GM21717 (cell line): ENCODE results near the gene NLRP6.
"Not testable (repeated sequence)": the region's sequence is repeated elsewhere in the genome, so short reads cannot be mapped to it uniquely, and the experiment has no call there.

Experiments used
- ATAC-seq: cut with Tn5 transposase; IDR thresholded peaks from one replicate; pipeline ENCODE4 v1.9.1; 2021; ENCODE audit warnings: mild to moderate bottlenecking, moderate library complexity; ENCODE audit not compliant: unreplicated experiment

NLRP6 gene

GRCh38 chr11:278001-278951 is at the start of gene NLRP6:
Gene NLRP6 (plus strand): TSS chr11:278407. CDS start chr11:278570, 163 bp downstream.
- no peak for ATAC-seq

- no peak for ATAC-seq
These were observed 47.8 kb upstream of the NLRP6 start for GRCh38 chr11:230431-230830.

- no peak for ATAC-seq
These were observed 45.2 kb upstream of the NLRP6 start for GRCh38 chr11:232783-233565.

- no peak for ATAC-seq
These were observed 43.0 kb upstream of the NLRP6 start for GRCh38 chr11:235180-235579.

GRCh38 chr11:235609-235996 is 42.6 kb upstream of the NLRP6 start:
- ATAC-seq: no peak

GRCh38 chr11:235997-236773 is 42.0 kb upstream of the NLRP6 start, which contains the start of gene SIRT3:
Gene SIRT3 (minus strand): TSS chr11:236342. CDS start chr11:236328, 14 bp downstream.
- ATAC-seq: peak; percentile 66

GRCh38 chr11:236774-237767 is 41.1 kb upstream of the NLRP6 start, which contains the start of gene PSMD13:
Gene PSMD13 (plus strand): TSS chr11:236976. CDS start chr11:237050, 74 bp downstream.
- peak; percentile 78 for ATAC-seq

GRCh38 chr11:238346-238745 is 39.9 kb upstream of the NLRP6 start:
- not testable (repeated sequence) for ATAC-seq

GRCh38 chr11:240315-240714 is 37.9 kb upstream of the NLRP6 start:
- no peak for ATAC-seq

- no peak for ATAC-seq
These were observed 36.6 kb upstream of the NLRP6 start for GRCh38 chr11:241634-242033.

- no peak for ATAC-seq
These were observed 33.8 kb upstream of the NLRP6 start for GRCh38 chr11:244376-244775.

- no peak for ATAC-seq
These were observed 29.1 kb upstream of the NLRP6 start for GRCh38 chr11:249062-249461.

- no peak for ATAC-seq
These were observed 27.9 kb upstream of the NLRP6 start for GRCh38 chr11:250274-250673.

- no peak for ATAC-seq
These were observed 27.4 kb upstream of the NLRP6 start for GRCh38 chr11:250740-251299.

- ATAC-seq: no peak
These were observed 26.7 kb upstream of the NLRP6 start for GRCh38 chr11:251550-251949.

- no peak for ATAC-seq
These were observed 25.5 kb upstream of the NLRP6 start for GRCh38 chr11:252666-253065.

- no peak for ATAC-seq
These were observed 24.9 kb upstream of the NLRP6 start for GRCh38 chr11:253160-253885.

- ATAC-seq: no peak
These were observed 24.3 kb upstream of the NLRP6 start for GRCh38 chr11:253886-254270.

GRCh38 chr11:255176-255575 is 23.0 kb upstream of the NLRP6 start:
- no peak for ATAC-seq
